Measurements from ENCODE around the gene KRTAP20-4. TPM values are rescaled to one million over a fixed set of nuclear protein-coding genes. Genes with fewer than 3 reads are reported as not detected.

KRTAP20-4 gene
- polyA plus RNA-seq, 1 donor from 2014 or later, result not detected

- Histone ChIP-seq H3K79me2 (replicated peaks; ENCODE audit: insufficient read depth, low read length) (no peaks in the 10 kb centered on the region), H3K9ac (ENCODE audit: low read length) (no peak within 1 kb of the TSS), H3K9me2 (ENCODE audit: insufficient read depth, low read length) (no peaks in the 10 kb centered on the region), H3K4me3 (ENCODE audit: low read length) (no peak within 1 kb of the TSS), H4K20me1 (ENCODE audit: insufficient read depth) (no peaks in the 10 kb centered on the region), H3K36me3 (ENCODE audit: insufficient read depth, low read length) (no peaks in the 10 kb centered on the region), H3K4me2 (ENCODE audit: low read length) (no peak within 1 kb of the TSS), H3K27ac (ENCODE audit: low read length) (no peak within 1 kb of the TSS), H3K9me3 (ENCODE audit: low read length) (no peaks in the 10 kb centered on the region), H3F3A (ENCODE audit: insufficient read depth, low read length, poor library complexity, severe bottlenecking) (no peaks in the 10 kb centered on the region), H2AFZ (ENCODE audit: low read depth, low read length) (no peak within 1 kb of the TSS), H3K27me3 (ENCODE audit: insufficient read depth, low read depth, low read length) (no peaks in the 10 kb centered on the region)
- TF ChIP-seq REST (IDR thresholded peaks at IDR 0.05; ENCODE audit: borderline replicate concordance) (no peak), TAF1 (IDR thresholded peaks at IDR 0.05; ENCODE audit: low read depth) (no peak), SMC3 (conservative IDR thresholded peaks at IDR 0.05; ENCODE audit: poor library complexity) (no peak), RAD21 (conservative IDR thresholded peaks at IDR 0.05) (no peak), CTCF (IDR thresholded peaks at IDR 0.05; ENCODE audit: poor library complexity, severe bottlenecking) (no peak), POLR2AphosphoS5 (IDR thresholded peaks at IDR 0.05) (no peak), EP300 (conservative IDR thresholded peaks at IDR 0.05; ENCODE audit: poor library complexity, severe bottlenecking) (no peak), MXI1 (conservative IDR thresholded peaks at IDR 0.05; ENCODE audit: poor library complexity, severe bottlenecking) (no peak), EZH2 (IDR thresholded peaks at IDR 0.05; ENCODE audit: borderline replicate concordance, insufficient read depth, low read length, poor library complexity, severe bottlenecking) (no peak)
Measured at GRCh38 chr21:30613836-30614235, 6.6 kb upstream of the KRTAP20-4 start, which contains the start of gene KRTAP6-1. Gene KRTAP6-1 (minus strand): TSS chr21:30613930. CDS start chr21:30613904, 26 bp downstream.

- H3K9ac ChIP-seq (ENCODE audit: low read length), result no peak overlapping the region
- H3K79me2 ChIP-seq (replicated peaks; ENCODE audit: insufficient read depth, low read length), result no peaks in the 10 kb centered on the region
- H3K4me2 ChIP-seq (ENCODE audit: low read length), result no peak overlapping the region
- H3F3A ChIP-seq (ENCODE audit: insufficient read depth, low read length, poor library complexity, severe bottlenecking), result no peaks in the 10 kb centered on the region
- no peaks in the 10 kb centered on the region for H3K36me3 ChIP-seq (ENCODE audit: insufficient read depth, low read length)
- H3K9me2 ChIP-seq (ENCODE audit: insufficient read depth, low read length), result no peaks in the 10 kb centered on the region
- H3K27ac ChIP-seq (ENCODE audit: low read length), result no peak overlapping the region
- H3K9me3 ChIP-seq (ENCODE audit: low read length), result no peaks in the 10 kb centered on the region
- TF ChIP-seq EP300 (conservative IDR thresholded peaks at IDR 0.05; ENCODE audit: poor library complexity, severe bottlenecking) (no peak), SMC3 (conservative IDR thresholded peaks at IDR 0.05; ENCODE audit: poor library complexity) (no peak), EZH2 (IDR thresholded peaks at IDR 0.05; ENCODE audit: borderline replicate concordance, insufficient read depth, low read length, poor library complexity, severe bottlenecking) (no peak), RAD21 (conservative IDR thresholded peaks at IDR 0.05) (no peak), TAF1 (IDR thresholded peaks at IDR 0.05; ENCODE audit: low read depth) (no peak), REST (IDR thresholded peaks at IDR 0.05; ENCODE audit: borderline replicate concordance) (no peak), CTCF (IDR thresholded peaks at IDR 0.05; ENCODE audit: poor library complexity, severe bottlenecking) (no peak), MXI1 (conservative IDR thresholded peaks at IDR 0.05; ENCODE audit: poor library complexity, severe bottlenecking) (no peak)
- H3K27me3 ChIP-seq (ENCODE audit: insufficient read depth, low read depth, low read length), result no peaks in the 10 kb centered on the region
- H2AFZ ChIP-seq (ENCODE audit: low read depth, low read length), result no peak overlapping the region
- no peaks in the 10 kb centered on the region for H4K20me1 ChIP-seq (ENCODE audit: insufficient read depth)
- no peak overlapping the region for H3K4me3 ChIP-seq (ENCODE audit: low read length)
Measured at GRCh38 chr21:30615199-30615598, 5.2 kb upstream of the KRTAP20-4 start.
